Muscle layer of duodenum (tissue), 2 donors: ENCODE data around the gene NMUR2.

Experiments
- H3K27ac ChIP-seq: one replicate; pipeline ENCODE4 v1.7.0; 2013; ENCODE audit warnings: mild to moderate bottlenecking, low read length
- H3K27me3 ChIP-seq: one replicate; pipeline ENCODE4 v1.7.0; 2013; ENCODE audit warnings: low read depth, mild to moderate bottlenecking, control low read depth, low read length
- H3K36me3 ChIP-seq, 2 donors: one replicate each; pipeline ENCODE4 v1.7.0; 2013; ENCODE audit warnings: low read length in 2 of 2, control low read depth in 1 of 2, mild to moderate bottlenecking in 1 of 2; ENCODE audit not compliant: insufficient read depth in 2 of 2, control insufficient read depth in 1 of 2
- H3K4me1 ChIP-seq, 2 donors: one replicate each; pipeline ENCODE4 v1.7.0; 2013; ENCODE audit warnings: low read length in 2 of 2, mild to moderate bottlenecking in 2 of 2, control low read depth in 1 of 2, moderate library complexity in 1 of 2; ENCODE audit not compliant: insufficient read depth in 2 of 2, control insufficient read depth in 1 of 2
- H3K4me3 ChIP-seq, 2 donors: one replicate each; pipeline ENCODE4 v1.7.0; 2013; ENCODE audit warnings: low read length in 2 of 2, low read depth in 1 of 2, mild to moderate bottlenecking in 1 of 2
- H3K9me3 ChIP-seq, 2 donors: one replicate each; pipeline ENCODE4 v1.7.0; 2013; ENCODE audit warnings: low read length in 2 of 2, control low read depth in 1 of 2, mild to moderate bottlenecking in 1 of 2; ENCODE audit not compliant: control insufficient read depth in 1 of 2
- donor health status: healthy.

NMUR2 gene

GRCh38 chr5:152400846-152401245, 4.2 kb downstream of the NMUR2 start:
- Histone ChIP-seq H3K9me3 (no peaks in the 10 kb centered on the region), H3K36me3 (no peaks in the 10 kb centered on the region), H3K27ac (no peak overlapping the region), H3K27me3 (no peaks in the 10 kb centered on the region), H3K4me3 (no peak overlapping the region), H3K4me1 (no peaks in the 10 kb centered on the region)

DNA sequence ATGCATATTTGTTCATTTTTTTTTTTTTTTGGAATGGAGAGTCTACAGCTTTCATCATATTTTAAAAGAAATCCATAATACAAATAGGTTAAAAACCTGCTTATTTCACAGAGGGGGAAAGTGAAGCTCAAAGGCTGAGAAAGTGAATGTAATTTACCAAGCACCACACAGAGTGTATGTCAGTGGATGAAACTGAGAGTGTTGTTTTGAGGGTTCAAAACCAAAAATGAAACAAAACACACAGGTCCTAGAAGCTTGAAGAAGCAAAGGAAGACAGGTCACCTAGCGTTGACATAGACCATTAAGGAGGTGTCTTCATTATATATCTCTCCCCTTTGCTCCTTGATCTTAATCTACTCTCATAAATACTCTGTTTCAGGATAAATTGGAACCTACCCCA, 7.5 kb downstream of the NMUR2 start:
- H3K4me1 ChIP-seq, result no peaks in the 10 kb centered on the region
- H3K9me3 ChIP-seq, result no peaks in the 10 kb centered on the region
- H3K27ac ChIP-seq, result no peak overlapping the region
- H3K27me3 ChIP-seq, result no peaks in the 10 kb centered on the region
- H3K36me3 ChIP-seq, result no peaks in the 10 kb centered on the region
- no peak overlapping the region for H3K4me3 ChIP-seq

DNA sequence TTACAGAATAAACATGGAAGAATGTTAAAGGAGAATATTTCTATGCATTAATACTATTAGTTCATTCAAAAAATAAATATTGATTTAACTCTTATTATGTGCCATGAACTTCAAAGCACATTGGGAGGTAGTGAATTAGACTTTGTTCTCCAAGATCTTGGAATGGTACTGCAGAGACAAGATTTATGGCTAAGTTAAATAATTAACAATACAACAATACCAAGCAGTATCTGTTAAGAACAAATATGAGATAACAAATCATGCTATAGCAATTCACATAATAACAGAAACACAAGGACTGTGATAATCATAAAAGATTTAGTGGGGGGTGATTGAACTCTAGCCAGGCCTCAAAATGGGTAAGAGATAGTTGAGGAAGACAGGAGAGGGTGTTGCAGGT, 11.6 kb downstream of the NMUR2 start:
- Histone ChIP-seq H3K27ac (no peak overlapping the region), H3K36me3 (no peaks in the 10 kb centered on the region), H3K9me3 (peaks cover 0 to 3% of the 10 kb centered on the region in 2 donors), H3K27me3 (no peaks in the 10 kb centered on the region), H3K4me1 (no peaks in the 10 kb centered on the region), H3K4me3 (no peak overlapping the region)

GRCh38 chr5:152389208-152389849, 15.8 kb downstream of the NMUR2 start:
- peaks cover 0 to 3% of the 10 kb centered on the region in 2 donors for H3K9me3 ChIP-seq
- H3K27ac ChIP-seq, result no peak overlapping the region
- H3K27me3 ChIP-seq, result no peaks in the 10 kb centered on the region
- no peaks in the 10 kb centered on the region for H3K4me1 ChIP-seq
- H3K36me3 ChIP-seq, result no peaks in the 10 kb centered on the region
- H3K4me3 ChIP-seq, result no peak overlapping the region

GRCh38 chr5:152388610-152389009, 16.5 kb downstream of the NMUR2 start:
- no peaks in the 10 kb centered on the region for H3K27me3 ChIP-seq
- no peak overlapping the region for H3K4me3 ChIP-seq
- peaks cover 0 to 3% of the 10 kb centered on the region in 2 donors for H3K9me3 ChIP-seq
- no peaks in the 10 kb centered on the region for H3K36me3 ChIP-seq
- no peak overlapping the region for H3K27ac ChIP-seq
- H3K4me1 ChIP-seq, result no peaks in the 10 kb centered on the region

- H3K36me3 ChIP-seq, result no peaks in the 10 kb centered on the region
- no peaks in the 10 kb centered on the region for H3K27me3 ChIP-seq
- no peak overlapping the region for H3K27ac ChIP-seq
- no peaks in the 10 kb centered on the region for H3K4me1 ChIP-seq
- no peak overlapping the region for H3K4me3 ChIP-seq
- H3K9me3 ChIP-seq, result no peaks in the 10 kb centered on the region
Observed at GRCh38 chr5:152380415-152381123, 24.5 kb downstream of the NMUR2 start.

DNA sequence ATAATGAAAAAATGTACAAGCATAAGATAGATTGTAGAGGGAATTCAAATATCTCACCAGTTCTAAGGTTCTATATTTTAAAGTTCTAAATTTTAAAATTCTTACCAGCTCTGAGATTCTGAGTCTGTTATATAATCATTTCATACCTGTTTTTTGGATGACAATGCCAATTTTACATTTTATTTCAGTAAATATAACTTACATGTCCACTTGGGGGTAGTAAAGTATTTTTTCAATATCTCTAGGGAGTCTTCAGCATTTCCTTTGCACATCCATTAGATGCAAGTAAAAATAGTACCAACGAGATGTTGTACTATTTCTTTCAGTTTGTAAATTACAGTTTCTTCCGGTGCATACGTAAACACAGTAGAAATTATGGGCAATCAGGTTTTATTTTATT, 25.7 kb downstream of the NMUR2 start:
- no peak overlapping the region for H3K27ac ChIP-seq
- no peaks in the 10 kb centered on the region for H3K4me1 ChIP-seq
- no peaks in the 10 kb centered on the region for H3K9me3 ChIP-seq
- no peaks in the 10 kb centered on the region for H3K27me3 ChIP-seq
- H3K36me3 ChIP-seq, result no peaks in the 10 kb centered on the region
- H3K4me3 ChIP-seq, result no peak overlapping the region

DNA sequence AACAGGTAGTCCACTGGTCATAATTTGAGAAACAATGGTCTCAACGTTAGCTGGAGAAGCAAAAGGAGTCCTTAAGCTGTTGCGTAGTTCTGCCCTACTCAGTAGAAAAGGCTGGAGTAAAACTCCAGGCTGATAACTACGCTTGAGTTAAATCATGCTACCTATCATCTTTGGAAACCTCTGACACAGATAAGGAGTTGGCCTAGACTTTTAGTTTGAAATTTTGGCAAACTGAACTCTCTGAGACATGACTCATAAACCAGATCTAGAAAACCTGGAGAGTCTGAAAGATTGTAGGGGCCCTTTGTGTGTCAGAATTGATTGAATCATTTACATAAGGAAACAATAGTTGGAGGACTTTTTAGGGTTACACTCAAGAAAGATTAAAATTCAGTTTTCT, 26.3 kb downstream of the NMUR2 start:
- Histone ChIP-seq H3K27ac (no peak overlapping the region), H3K9me3 (no peaks in the 10 kb centered on the region), H3K36me3 (no peaks in the 10 kb centered on the region), H3K4me3 (no peak overlapping the region), H3K27me3 (no peaks in the 10 kb centered on the region), H3K4me1 (no peaks in the 10 kb centered on the region)

DNA sequence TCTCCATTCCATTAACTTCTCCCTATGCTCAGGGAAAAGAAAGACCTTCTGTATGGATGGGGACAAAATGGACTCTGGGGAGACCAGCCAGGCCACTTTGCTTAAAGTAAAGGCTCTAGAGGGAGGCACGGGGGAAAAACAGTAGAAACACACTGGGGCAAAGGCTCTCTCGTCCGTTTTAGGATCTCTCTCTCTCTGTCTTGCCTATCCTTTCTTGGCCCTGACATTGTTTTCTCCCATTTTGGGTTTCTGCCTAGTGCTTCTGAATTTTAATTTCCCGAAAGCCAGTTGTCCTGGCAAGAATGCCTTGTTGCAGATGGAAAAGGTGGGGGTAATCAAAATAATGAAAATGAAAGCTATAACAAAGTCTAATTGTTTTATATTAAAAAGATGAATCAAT, 28.2 kb downstream of the NMUR2 start:
- Histone ChIP-seq H3K9me3 (no peaks in the 10 kb centered on the region), H3K4me1 (no peaks in the 10 kb centered on the region), H3K36me3 (no peaks in the 10 kb centered on the region), H3K27ac (no peak overlapping the region), H3K27me3 (no peaks in the 10 kb centered on the region), H3K4me3 (no peak overlapping the region)

DNA sequence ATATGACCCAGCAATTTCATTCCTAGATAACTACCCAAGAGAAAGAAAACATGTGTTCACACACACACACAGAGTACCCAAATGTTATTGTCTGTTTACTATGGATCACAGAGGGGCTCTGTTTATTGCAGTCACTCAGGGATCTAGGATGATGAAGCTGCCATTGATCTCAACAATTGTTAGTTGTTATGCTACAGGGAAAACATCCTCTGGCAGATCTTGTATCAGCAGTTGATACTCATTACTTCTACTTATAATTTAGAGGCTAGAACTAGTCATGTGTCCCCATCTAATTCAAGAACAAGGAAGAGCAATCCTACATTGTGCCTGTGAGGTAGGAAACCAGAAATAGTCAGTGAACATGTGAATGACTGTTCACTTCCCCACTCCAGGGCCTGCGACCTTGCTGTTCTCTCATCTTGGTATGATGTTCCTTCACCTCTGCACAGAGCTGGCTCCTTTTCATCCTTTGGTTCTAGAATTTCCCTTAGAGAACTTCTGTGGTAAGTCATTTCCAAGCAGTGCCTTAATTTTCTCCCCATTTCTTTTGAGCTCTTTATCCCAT, 30.3 kb downstream of the NMUR2 start:
- H3K9me3 ChIP-seq, result no peaks in the 10 kb centered on the region
- no peak overlapping the region for H3K4me3 ChIP-seq
- no peaks in the 10 kb centered on the region for H3K36me3 ChIP-seq
- no peaks in the 10 kb centered on the region for H3K27me3 ChIP-seq
- no peaks in the 10 kb centered on the region for H3K4me1 ChIP-seq
- no peak overlapping the region for H3K27ac ChIP-seq

DNA sequence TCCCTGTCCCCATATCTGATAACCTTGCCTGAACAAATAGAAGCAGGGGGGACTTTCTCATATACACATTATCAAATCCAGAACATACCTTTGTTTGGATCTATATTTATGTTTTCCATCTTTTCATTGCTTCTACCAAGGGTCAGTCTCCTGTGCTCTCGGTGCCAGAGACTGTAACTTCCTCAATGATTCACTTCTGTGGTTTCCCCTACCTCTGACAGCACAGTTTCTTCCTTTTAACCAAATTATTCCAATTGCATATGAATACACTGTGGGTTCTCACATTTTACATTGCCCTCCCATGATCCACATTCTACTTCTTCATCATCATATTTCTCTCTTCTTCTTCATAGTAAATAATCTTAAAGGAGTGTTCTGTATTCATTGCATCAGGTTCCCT, 32.2 kb downstream of the NMUR2 start:
- H3K4me3 ChIP-seq, result no peak overlapping the region
- H3K36me3 ChIP-seq, result no peaks in the 10 kb centered on the region
- H3K27me3 ChIP-seq, result no peaks in the 10 kb centered on the region
- H3K4me1 ChIP-seq, result no peaks in the 10 kb centered on the region
- H3K9me3 ChIP-seq, result no peaks in the 10 kb centered on the region
- no peak overlapping the region for H3K27ac ChIP-seq
